ENCODE results near the gene PODN.

The PODN gene

GRCh38 chr1:53051676-53052075 lies 10.3 kb upstream of the PODN start:
- DNase-seq (ENCODE audit: low read depth): no peak

GRCh38 chr1:53057127-53057526 lies 4.9 kb upstream of the PODN start:
- DNase-seq (ENCODE audit: low read depth): no peak

GRCh38 chr1:53060579-53060978 lies 1.4 kb upstream of the PODN start:
- no peak for DNase-seq (ENCODE audit: low read depth)

GRCh38 chr1:53061123-53061858 lies 722 bp upstream of the PODN start:
- no peak for DNase-seq (ENCODE audit: low read depth)

- DNase-seq (ENCODE audit: low read depth): no peak
Measured at GRCh38 chr1:53062708-53063591, 937 bp downstream of the PODN start.

GRCh38 chr1:53063744-53064515 lies 1.9 kb downstream of the PODN start:
- no peak for DNase-seq (ENCODE audit: low read depth)

DNA sequence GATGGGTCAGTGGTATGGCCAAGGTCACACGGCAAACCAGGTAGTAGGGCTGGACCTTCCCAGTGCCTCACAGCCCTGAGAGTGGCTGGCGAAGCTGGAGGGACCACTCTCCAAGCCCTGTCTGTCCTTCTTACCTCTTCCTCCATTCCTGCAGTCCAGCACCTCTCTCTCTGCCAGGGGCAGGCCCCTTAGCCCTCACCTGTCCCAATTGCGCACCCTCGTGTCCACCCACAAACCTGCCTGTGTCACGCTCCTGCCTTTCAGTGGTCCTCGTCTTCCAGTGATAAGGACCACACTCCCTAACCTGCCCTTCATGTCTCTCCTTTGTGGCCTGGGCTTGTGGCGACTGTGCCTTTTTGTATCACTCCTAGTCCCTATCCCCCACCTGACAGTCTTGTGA lies 3.4 kb downstream of the PODN start:
- no peak for DNase-seq (ENCODE audit: low read depth)

DNA sequence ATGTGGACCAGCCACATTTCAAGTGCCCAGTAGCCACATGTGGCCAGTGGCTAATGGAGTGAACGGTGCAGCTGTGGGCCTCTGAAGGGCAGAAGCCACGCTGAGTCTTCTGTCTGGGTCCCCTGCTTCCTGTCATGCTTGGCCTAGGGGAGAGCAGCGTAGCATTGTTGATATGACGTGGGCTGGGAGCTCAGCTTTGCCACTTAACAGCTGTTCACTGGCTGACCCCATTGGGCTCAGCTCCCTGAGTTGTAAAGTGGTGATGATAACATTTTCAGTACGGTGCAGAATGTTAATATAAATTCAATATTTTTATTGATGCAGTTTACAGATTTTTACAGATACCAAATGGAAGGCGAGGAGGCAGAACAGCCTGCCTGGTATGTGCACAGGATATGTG lies 4.5 kb downstream of the PODN start:
- no peak for DNase-seq (ENCODE audit: low read depth)

DNA sequence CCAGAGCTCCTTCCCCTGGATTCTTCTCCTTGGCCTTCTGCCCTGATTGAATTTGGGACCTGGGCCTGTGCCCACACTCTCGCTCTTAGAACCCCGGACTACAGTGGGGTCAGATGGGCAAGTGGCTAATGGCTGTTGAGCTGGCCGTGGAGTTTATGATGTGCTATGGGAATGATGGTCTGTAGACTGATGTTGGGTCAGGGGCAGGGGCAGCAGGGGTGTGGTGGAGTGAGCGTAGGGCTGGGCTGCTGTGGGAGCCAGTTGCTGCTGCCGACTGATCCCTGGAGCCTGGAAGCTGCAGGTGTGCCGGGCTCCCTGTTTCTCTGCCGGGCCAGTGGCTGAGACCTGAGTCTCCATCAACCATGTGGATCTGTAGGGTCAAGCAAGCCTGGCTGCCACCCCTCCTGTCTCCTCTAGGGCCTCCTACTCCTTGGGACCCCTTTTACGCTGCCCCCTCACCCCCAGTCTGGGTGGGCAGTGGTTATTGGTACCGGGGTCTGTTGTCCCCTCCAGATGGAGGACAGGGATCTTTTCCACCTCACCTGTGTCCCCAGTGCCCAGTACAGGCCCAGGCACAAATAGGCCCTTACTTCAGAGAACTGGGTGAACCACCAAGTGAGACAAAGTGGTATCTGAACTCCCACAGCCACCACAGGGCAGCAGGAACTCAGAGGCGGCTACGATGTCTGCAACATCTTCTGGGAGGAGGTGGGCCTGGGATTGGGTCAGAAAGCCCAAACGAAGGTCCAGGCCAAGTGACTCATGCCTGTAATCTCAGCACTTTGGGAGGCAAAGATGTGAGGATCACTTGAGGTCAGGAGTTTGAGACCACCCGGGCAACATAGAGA lies 5.1 kb downstream of the PODN start:
- DNase-seq (ENCODE audit: low read depth): no peak

DNA sequence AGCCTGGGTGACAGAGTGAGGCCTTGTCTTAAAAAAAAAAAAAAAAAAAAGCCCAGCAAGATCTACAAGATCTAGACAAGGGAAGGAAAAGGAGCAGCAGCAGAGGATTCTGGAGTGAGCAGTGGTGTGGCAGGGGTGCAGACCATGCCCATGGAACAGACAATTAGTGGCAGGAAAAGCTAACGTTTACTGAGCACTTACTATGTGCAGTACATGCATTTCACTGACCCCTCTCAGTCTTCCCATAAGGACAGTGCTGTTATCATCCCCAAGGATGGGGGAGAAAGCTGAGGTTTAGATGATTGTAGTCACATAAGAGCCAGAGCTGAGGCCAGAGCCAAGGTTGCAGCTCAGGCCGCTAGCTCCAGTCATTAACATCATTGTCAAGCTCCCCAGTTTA lies 5.9 kb downstream of the PODN start:
- DNase-seq (ENCODE audit: low read depth): no peak

- no peak for DNase-seq (ENCODE audit: low read depth)
Measured at GRCh38 chr1:53068314-53069099, 6.5 kb downstream of the PODN start.

DNA sequence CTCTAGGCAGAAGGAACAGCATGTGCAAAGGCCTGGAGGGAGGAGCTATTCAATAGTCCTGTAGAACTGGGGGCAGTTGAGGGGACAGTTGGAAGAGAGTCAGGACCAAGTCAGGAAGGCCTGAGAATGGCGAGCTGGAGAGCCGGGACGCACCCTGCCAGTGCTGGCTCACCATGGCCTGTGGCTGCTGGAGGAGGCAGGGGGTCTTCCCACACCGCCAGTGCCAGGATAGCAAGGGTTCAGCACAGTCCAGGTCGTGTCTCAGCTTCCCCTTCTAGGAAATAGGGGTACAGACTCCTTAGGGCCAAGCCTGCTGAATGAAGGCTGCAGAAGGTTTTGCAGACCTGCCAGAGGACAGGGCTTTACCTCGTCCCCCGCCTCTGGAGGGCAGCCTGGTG lies 7.3 kb downstream of the PODN start:
- DNase-seq (ENCODE audit: low read depth): no peak

DNA sequence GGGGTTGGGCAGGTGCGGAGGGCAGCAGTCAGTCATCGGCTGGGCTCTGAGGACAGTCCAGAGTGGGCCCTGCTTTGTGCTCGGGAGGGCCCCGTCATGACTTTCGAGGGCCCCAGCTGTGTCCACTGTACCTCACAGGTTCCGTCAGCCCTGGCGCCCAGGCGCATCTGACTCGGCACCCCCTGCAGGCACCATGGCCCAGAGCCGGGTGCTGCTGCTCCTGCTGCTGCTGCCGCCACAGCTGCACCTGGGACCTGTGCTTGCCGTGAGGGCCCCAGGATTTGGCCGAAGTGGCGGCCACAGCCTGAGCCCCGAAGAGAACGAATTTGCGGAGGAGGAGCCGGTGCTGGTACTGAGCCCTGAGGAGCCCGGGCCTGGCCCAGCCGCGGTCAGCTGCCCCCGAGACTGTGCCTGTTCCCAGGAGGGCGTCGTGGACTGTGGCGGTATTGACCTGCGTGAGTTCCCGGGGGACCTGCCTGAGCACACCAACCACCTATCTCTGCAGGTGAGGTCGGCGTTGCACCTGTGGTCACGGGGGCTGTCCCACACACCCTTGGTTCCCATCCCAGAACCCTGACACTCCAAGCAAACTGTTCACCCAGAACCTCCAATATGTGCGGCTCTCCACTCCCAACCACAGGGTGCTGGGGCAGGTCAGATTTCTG lies 7.8 kb downstream of the PODN start:
- DNase-seq (ENCODE audit: low read depth): no peak

GRCh38 chr1:53070621-53071020 lies 8.6 kb downstream of the PODN start:
- DNase-seq (ENCODE audit: low read depth): no peak

DNA sequence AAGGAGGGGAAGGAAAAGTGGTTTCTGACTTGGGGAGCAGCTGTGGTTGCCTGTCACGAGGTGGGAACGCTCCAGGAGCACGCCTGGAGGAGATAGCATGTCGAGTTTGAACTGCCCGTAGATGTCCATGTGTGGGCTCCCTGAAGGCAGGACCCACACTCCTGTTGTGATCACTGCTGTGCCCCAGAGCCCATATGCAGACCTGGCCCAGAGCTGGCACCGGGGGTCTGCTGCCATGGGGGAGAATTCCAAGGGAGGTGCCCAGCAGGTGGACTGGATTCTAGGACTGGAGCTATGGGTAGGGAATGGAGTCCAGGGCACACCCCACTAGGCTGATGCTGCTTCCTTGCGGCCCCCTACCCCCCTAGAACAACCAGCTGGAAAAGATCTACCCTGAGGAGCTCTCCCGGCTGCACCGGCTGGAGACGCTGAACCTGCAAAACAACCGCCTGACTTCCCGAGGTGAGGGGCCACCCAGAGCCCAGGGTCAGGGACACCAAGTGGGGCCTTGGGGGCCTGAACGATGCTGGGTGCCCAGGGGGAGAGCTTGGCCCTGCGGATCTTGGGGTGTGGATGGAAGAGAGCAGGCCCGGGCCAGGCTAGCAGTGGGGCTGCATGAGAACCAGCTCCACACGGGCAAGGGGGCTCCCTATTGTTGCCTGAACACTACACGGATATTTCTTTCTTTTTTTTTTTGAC lies 9.3 kb downstream of the PODN start:
- no peak for DNase-seq (ENCODE audit: low read depth)

DNA sequence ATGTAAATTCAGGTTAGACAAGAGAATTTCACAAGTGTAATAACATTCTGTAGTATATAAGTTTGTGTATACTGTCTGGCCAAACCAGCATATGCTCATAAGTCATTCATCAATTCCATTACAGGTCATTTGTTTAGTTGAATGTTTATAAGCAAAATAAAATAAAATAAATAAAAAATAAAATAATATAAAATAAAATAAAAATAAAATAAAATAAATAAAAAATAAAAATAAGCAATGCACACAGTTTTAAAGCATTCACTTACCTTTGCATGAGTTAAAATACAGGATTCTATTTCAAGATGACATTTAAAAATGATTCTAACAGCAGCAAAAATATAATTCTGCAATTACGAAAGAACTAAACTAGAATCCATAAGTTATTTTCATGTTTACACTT lies 9.9 kb downstream of the PODN start:
- DNase-seq (ENCODE audit: low read depth): no peak

DNA sequence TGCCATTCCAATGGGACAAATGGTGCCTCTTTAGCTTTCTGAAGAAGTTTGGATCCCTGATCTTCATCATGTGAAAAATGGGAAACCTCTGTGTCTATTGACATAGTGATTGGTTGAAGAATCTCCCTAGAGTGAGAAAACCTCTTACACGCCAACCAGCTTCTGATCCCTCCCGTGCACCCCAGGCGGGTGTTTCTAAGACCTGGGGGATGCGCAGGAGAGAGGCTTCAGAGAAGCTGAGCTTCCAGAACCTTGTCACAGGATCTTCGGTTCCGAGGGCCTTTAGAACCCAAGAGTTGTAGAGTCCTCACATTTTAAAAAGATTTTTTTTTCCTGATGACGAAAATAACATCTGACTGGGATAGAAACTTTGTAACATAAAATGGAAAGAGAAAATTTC lies 11.3 kb downstream of the PODN start:
- DNase-seq (ENCODE audit: low read depth): no peak

DNA sequence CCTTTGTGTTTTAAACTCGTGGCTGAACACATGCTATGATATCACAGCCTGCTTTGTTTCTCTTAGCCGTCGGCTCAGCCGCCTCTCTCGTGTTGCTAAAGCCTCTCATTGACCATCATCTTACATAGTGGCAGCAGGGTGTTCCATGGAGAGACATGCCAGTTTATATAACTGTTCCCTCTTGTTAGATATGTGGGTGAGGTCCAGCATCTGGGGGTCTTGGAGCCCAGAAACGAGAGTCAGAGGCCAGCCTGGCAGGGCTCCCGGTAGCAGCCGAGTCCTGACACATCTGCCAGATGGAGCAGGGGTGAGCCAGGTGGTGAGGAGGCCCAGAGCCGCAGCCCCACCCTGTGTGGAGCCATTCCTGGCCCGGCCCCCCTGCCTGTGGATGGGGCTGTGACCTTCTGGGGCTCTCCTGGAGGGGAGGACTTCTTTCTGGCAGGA lies 11.9 kb downstream of the PODN start:
- no peak for DNase-seq (ENCODE audit: low read depth)

DNA sequence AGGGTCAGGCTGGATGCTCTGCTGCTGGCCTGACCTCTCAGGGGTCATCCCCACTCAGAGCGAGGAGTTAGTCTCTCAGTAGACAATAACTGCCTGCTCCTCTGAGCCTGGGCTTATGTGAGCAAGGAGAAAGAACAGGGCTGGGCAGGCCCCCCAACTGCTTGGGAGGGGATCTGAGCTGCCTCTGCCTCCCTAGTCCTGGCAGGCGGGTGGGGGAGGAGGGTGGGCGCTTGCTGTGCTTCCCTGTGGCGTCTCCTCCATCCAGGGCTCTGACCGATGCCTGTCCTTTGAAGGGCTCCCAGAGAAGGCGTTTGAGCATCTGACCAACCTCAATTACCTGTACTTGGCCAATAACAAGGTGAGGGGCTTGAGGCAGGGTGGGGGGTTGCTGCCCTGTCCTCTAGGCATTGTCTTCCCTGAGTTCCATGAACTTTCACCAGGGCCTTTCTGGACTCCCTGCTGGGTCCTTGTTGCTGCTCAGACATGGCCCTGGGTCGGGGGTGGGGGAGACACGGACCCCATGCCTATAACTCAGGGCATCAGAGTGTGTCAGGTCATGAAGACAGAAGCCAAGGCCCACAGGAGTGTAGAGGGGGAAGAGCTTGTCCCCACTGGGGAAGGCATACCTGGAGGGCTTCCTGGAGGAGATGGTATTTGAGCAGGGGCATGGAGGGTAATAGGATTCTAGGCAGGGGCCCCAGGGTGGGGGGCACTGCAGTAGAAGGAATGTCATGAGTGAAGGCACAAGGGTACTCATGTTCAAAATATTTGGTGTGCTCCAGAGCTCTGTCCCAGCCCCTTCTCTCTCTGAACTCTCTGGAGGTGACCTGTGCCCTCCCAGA lies 12.5 kb downstream of the PODN start:
- DNase-seq (ENCODE audit: low read depth): no peak
